Measurements from ENCODE around the gene FBXO17. TPM values are rescaled to one million over a fixed set of nuclear protein-coding genes. Genes with fewer than 3 reads are reported as not detected.

The FBXO17 gene
- total RNA-seq, 2 donors from 2014 or later, result 29.6 to 31.7 TPM

- no peak for DNase-seq (ENCODE audit: low spot score)
- TF ChIP-seq CTCF (IDR thresholded peaks at IDR 0.05), result no peak
- ATAC-seq (ENCODE audit: insufficient number of reproducible peaks, low FRiP score, low read depth), result no peak
- Histone ChIP-seq H3K36me3 (no peaks in the 10 kb centered on the region), H3K27ac (no peak overlapping the region), H3K4me3 (no peak overlapping the region), H3K4me1 (ENCODE audit: control insufficient read depth in 1 of 2, low read depth in 2 of 2) (no peaks in the 10 kb centered on the region), H3K27me3 (replicated peaks; ENCODE audit: insufficient read depth) (no peaks in the 10 kb centered on the region), H3K9me3 (no peaks in the 10 kb centered on the region)
These were observed 38.5 kb upstream of the FBXO17 start for GRCh38 chr19:39014037-39014436.

GRCh38 chr19:39009001-39009400 is 33.5 kb upstream of the FBXO17 start:
- no peak for ATAC-seq (ENCODE audit: insufficient number of reproducible peaks, low FRiP score, low read depth)
- H3K9me3 ChIP-seq, result no peaks in the 10 kb centered on the region
- no peak overlapping the region for H3K27ac ChIP-seq
- DNase-seq (ENCODE audit: low spot score), result no peak
- H3K27me3 ChIP-seq (replicated peaks; ENCODE audit: insufficient read depth), result no peaks in the 10 kb centered on the region
- no peaks in the 10 kb centered on the region for H3K4me1 ChIP-seq (ENCODE audit: control insufficient read depth in 1 of 2, low read depth in 2 of 2)
- no peaks in the 10 kb centered on the region for H3K36me3 ChIP-seq
- TF ChIP-seq CTCF (IDR thresholded peaks at IDR 0.05), result no peak
- H3K4me3 ChIP-seq, result no peak overlapping the region

- TF ChIP-seq CTCF (IDR thresholded peaks at IDR 0.05), result no peak
- H3K4me1 ChIP-seq (ENCODE audit: control insufficient read depth in 1 of 2, low read depth in 2 of 2), result no peaks in the 10 kb centered on the region
- DNase-seq (ENCODE audit: low spot score) (no peak), ATAC-seq (ENCODE audit: insufficient number of reproducible peaks, low FRiP score, low read depth) (no peak)
- no peak overlapping the region for H3K4me3 ChIP-seq
- H3K9me3 ChIP-seq, result no peaks in the 10 kb centered on the region
- no peak overlapping the region for H3K27ac ChIP-seq
- H3K36me3 ChIP-seq, result no peaks in the 10 kb centered on the region
- no peaks in the 10 kb centered on the region for H3K27me3 ChIP-seq (replicated peaks; ENCODE audit: insufficient read depth)
These were observed 32.6 kb upstream of the FBXO17 start for GRCh38 chr19:39008137-39008536.

GRCh38 chr19:39007096-39007495 is 31.6 kb upstream of the FBXO17 start:
- Histone ChIP-seq H3K27ac (no peak overlapping the region), H3K9me3 (no peaks in the 10 kb centered on the region), H3K36me3 (no peaks in the 10 kb centered on the region), H3K4me3 (no peak overlapping the region), H3K4me1 (ENCODE audit: control insufficient read depth in 1 of 2, low read depth in 2 of 2) (no peaks in the 10 kb centered on the region), H3K27me3 (replicated peaks; ENCODE audit: insufficient read depth) (no peaks in the 10 kb centered on the region)
- DNase-seq (ENCODE audit: low spot score), result no peak
- TF ChIP-seq CTCF (IDR thresholded peaks at IDR 0.05), result no peak
- ATAC-seq (ENCODE audit: insufficient number of reproducible peaks, low FRiP score, low read depth), result no peak

- no peak for TF ChIP-seq CTCF (IDR thresholded peaks at IDR 0.05)
- Histone ChIP-seq H3K9me3 (no peaks in the 10 kb centered on the region), H3K4me3 (no peak overlapping the region), H3K4me1 (ENCODE audit: control insufficient read depth in 1 of 2, low read depth in 2 of 2) (no peaks in the 10 kb centered on the region), H3K27ac (no peak overlapping the region), H3K36me3 (no peaks in the 10 kb centered on the region), H3K27me3 (replicated peaks; ENCODE audit: insufficient read depth) (no peaks in the 10 kb centered on the region)
- DNase-seq (ENCODE audit: low spot score), result no peak
- ATAC-seq (ENCODE audit: insufficient number of reproducible peaks, low FRiP score, low read depth), result no peak
These were observed 28.9 kb upstream of the FBXO17 start for GRCh38 chr19:39004403-39004802.

Measured in thoracic aorta (tissue), 2 donors.